DMS79 treated with DMSO at 0.1 percent for 48 hours (cell line): Measurements from ENCODE around the gene MYO1B.
"Not testable (repeated sequence)": the region's sequence is repeated elsewhere in the genome, so short reads cannot be mapped to it uniquely, and the experiment has no call there.

Experiments
- DNase-seq: peaks from one replicate; lab custom pipeline; 2025; lab: John Stamatoyannopoulos, UW

Gene MYO1B

GRCh38 chr2:191410646-191411436 is 165.6 kb downstream of the MYO1B start:
- no peak for DNase-seq

GRCh38 chr2:191411472-191411871 is 166.3 kb downstream of the MYO1B start:
- no peak for DNase-seq

- DNase-seq = no peak
Measured at GRCh38 chr2:191412353-191412752, 167.1 kb downstream of the MYO1B start.

GRCh38 chr2:191415101-191415500 is 169.9 kb downstream of the MYO1B start:
- no peak for DNase-seq

- no peak for DNase-seq
Measured at GRCh38 chr2:191415858-191416257, 170.7 kb downstream of the MYO1B start.

- DNase-seq = no peak
Measured at GRCh38 chr2:191417746-191418145, 172.5 kb downstream of the MYO1B start.

- DNase-seq = no peak
Measured at GRCh38 chr2:191421950-191422349, 176.7 kb downstream of the MYO1B start.

- no peak for DNase-seq
Measured at GRCh38 chr2:191427031-191427430, 181.8 kb downstream of the MYO1B start.

GRCh38 chr2:191428141-191428540 is 182.9 kb downstream of the MYO1B start:
- DNase-seq = no peak

GRCh38 chr2:191430476-191430875 is 185.3 kb downstream of the MYO1B start:
- DNase-seq = no peak

- DNase-seq = no peak
Measured at GRCh38 chr2:191432121-191432520, 186.9 kb downstream of the MYO1B start.

GRCh38 chr2:191434072-191434471 is 188.9 kb downstream of the MYO1B start:
- no peak for DNase-seq

- DNase-seq = no peak
Measured at GRCh38 chr2:191435141-191435540, 189.9 kb downstream of the MYO1B start.

GRCh38 chr2:191436368-191437055 is 191.3 kb downstream of the MYO1B start:
- no peak for DNase-seq

- no peak for DNase-seq
Measured at GRCh38 chr2:191439481-191439880, 194.3 kb downstream of the MYO1B start.

- DNase-seq = peak; percentile 42
Measured at GRCh38 chr2:191441496-191442214, 196.5 kb downstream of the MYO1B start.

GRCh38 chr2:191443446-191443845 is 198.2 kb downstream of the MYO1B start:
- no peak for DNase-seq

GRCh38 chr2:191446910-191447309 is 201.7 kb downstream of the MYO1B start:
- DNase-seq = no peak

- DNase-seq = no peak
Measured at GRCh38 chr2:191451116-191451515, 205.9 kb downstream of the MYO1B start.

- DNase-seq = no peak
Measured at GRCh38 chr2:191452065-191452464, 206.9 kb downstream of the MYO1B start.

GRCh38 chr2:191453761-191454160 is 208.6 kb downstream of the MYO1B start:
- DNase-seq = no peak

GRCh38 chr2:191456506-191456905 is 211.3 kb downstream of the MYO1B start:
- DNase-seq = not testable (repeated sequence)

GRCh38 chr2:191459158-191459557 is 214.0 kb downstream of the MYO1B start:
- DNase-seq = no peak
